A673 (cell line): ENCODE measurements around the gene FAM170B. TPM values are rescaled to one million over a fixed set of nuclear protein-coding genes. Genes with fewer than 3 reads are reported as not detected.

Source experiments
- BruUV-seq: library from RNA; stranded (reverse); fragments of 400-500 nt; replicated peaks from 2 replicates; lab custom pipeline; 2021; lab: Mats Ljungman, UMichigan
- CTCF ChIA-PET: fragments of 300-600 bp; sonication (Branson Sonifier 250); formaldehyde crosslinking; loops from one replicate; lab custom pipeline; 2022; ENCODE audit warnings: antibody characterized with exemption; lab: Charles Lee
- POLR2A ChIA-PET: fragments of 300-600 bp; sonication (Branson Sonifier 250); formaldehyde crosslinking; loops from one replicate; lab custom pipeline; 2022; ENCODE audit warnings: antibody characterized with exemption; ENCODE audit not compliant: low non-redundant PET; lab: Charles Lee
- DNase-seq: peaks from one replicate; pipeline ENCODE4 v3.0.0-alpha.2; 2015; ENCODE audit warnings: low spot score
- H3K27ac ChIP-seq: fragments of 200-600 bp; sonication (generic); 2 replicates; pipeline ENCODE4 v1.5.1; 2016; ENCODE audit warnings: mixed run types, low read depth, mild to moderate bottlenecking, mixed read lengths, antibody characterized with exemption, low read length; ENCODE audit not compliant: poor library complexity, severe bottlenecking
- H3K27me3 ChIP-seq: fragments of 200-600 bp; sonication (generic); replicated peaks from 2 replicates; pipeline ENCODE4 v1.6.1; 2017; ENCODE audit warnings: mixed run types, low read depth, mild to moderate bottlenecking, mixed read lengths, antibody characterized with exemption, low read length; ENCODE audit not compliant: insufficient read depth, poor library complexity
- H3K36me3 ChIP-seq: fragments of 200-600 bp; sonication (generic); 2 replicates; pipeline ENCODE4 v1.6.1; 2016; ENCODE audit warnings: mixed run types, mild to moderate bottlenecking, mixed read lengths, antibody characterized with exemption, low read length; ENCODE audit not compliant: insufficient read depth, poor library complexity, severe bottlenecking
- H3K4me1 ChIP-seq: fragments of 200-600 bp; sonication (generic); 2 replicates; pipeline ENCODE4 v1.6.1; 2017; ENCODE audit warnings: mixed run types, mild to moderate bottlenecking, mixed read lengths, antibody characterized with exemption, low read length; ENCODE audit not compliant: insufficient read depth, poor library complexity, severe bottlenecking
- H3K4me3 ChIP-seq: fragments of 200-600 bp; sonication (generic); 2 replicates; pipeline ENCODE4 v1.5.1; 2016; ENCODE audit warnings: low read depth, mixed run types, mild to moderate bottlenecking, mixed read lengths, low read length; ENCODE audit not compliant: poor library complexity, severe bottlenecking
- H3K9me3 ChIP-seq: fragments of 200-600 bp; sonication (generic); 2 replicates; pipeline ENCODE4 v1.6.1; 2016; ENCODE audit warnings: mixed run types, low read depth, mild to moderate bottlenecking, mixed read lengths, antibody characterized with exemption, low read length; ENCODE audit not compliant: poor library complexity, severe bottlenecking
- EZH2 ChIP-seq: fragments of 200-600 bp; sonication (generic); IDR thresholded peaks from 2 replicates; pipeline ENCODE4 v1.6.1; 2017; ENCODE audit warnings: borderline replicate concordance, low read depth, mild to moderate bottlenecking, mixed read lengths, antibody characterized with exemption, low read length; ENCODE audit not compliant: poor library complexity, severe bottlenecking
- intact Hi-C: fragments of 100-400 bp; cut with micrococcal nuclease; formaldehyde crosslinking; loops from one replicate; pipeline ENCODE4 v1.10.0; 2022; ENCODE audit not compliant: unreplicated experiment
- total RNA-seq: library from RNA; stranded (reverse); gene quantifications from 2 replicates; pipeline ENCODE4 v1.2.3, GENCODE V29; 2021
- TF ChIP-seq, protein P1 (sequence below): fragments of 300-800, 200-600 bp; sonication (generic); conservative IDR thresholded peaks from 2 replicates; pipeline ENCODE4 v1.5.1; 2017; ENCODE audit warnings: low read depth, mild to moderate bottlenecking, antibody characterized with exemption, low read length, moderate library complexity, mixed read lengths

Gene FAM170B
- total RNA-seq, 1 experiment from 2014 or later: not detected

- H3K4me3 ChIP-seq: no peak overlapping the region
- no TSS peak for BruUV-seq
- H3K36me3 ChIP-seq: no peaks in the 10 kb centered on the region
- H3K27ac ChIP-seq: no peak overlapping the region
- ChIA-PET POLR2A (no interaction called here), CTCF (no interaction called here)
- H3K9me3 ChIP-seq: no peaks in the 10 kb centered on the region
- TF ChIP-seq EZH2: no peak
- TF ChIP-seq, protein P1, sequence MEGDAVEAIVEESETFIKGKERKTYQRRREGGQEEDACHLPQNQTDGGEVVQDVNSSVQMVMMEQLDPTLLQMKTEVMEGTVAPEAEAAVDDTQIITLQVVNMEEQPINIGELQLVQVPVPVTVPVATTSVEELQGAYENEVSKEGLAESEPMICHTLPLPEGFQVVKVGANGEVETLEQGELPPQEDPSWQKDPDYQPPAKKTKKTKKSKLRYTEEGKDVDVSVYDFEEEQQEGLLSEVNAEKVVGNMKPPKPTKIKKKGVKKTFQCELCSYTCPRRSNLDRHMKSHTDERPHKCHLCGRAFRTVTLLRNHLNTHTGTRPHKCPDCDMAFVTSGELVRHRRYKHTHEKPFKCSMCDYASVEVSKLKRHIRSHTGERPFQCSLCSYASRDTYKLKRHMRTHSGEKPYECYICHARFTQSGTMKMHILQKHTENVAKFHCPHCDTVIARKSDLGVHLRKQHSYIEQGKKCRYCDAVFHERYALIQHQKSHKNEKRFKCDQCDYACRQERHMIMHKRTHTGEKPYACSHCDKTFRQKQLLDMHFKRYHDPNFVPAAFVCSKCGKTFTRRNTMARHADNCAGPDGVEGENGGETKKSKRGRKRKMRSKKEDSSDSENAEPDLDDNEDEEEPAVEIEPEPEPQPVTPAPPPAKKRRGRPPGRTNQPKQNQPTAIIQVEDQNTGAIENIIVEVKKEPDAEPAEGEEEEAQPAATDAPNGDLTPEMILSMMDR: no peak
- no peaks in the 10 kb centered on the region for H3K4me1 ChIP-seq
- no peak for DNase-seq
- peaks cover 29% of the 10 kb centered on the region for H3K27me3 ChIP-seq
- intact Hi-C loops: no loop called here
These were observed 23.0 kb downstream of the FAM170B start for GRCh38 chr10:49110684-49111319.

GRCh38 chr10:49109669-49110340 is 24.0 kb downstream of the FAM170B start:
- peak; percentile 1 for DNase-seq
- no peak overlapping the region for H3K4me3 ChIP-seq
- POLR2A ChIA-PET: no interaction called here
- H3K27me3 ChIP-seq: peaks cover 23% of the 10 kb centered on the region
- CTCF ChIA-PET: no interaction called here
- no TSS peak for BruUV-seq
- no peaks in the 10 kb centered on the region for H3K4me1 ChIP-seq
- no peaks in the 10 kb centered on the region for H3K9me3 ChIP-seq
- no peak overlapping the region for H3K27ac ChIP-seq
- no peaks in the 10 kb centered on the region for H3K36me3 ChIP-seq
- TF ChIP-seq, protein P1: no peak
- TF ChIP-seq EZH2: no peak
- intact Hi-C loops: no loop called here

GRCh38 chr10:49108656-49109055 is 25.2 kb downstream of the FAM170B start:
- Histone ChIP-seq H3K27ac (no peak overlapping the region), H3K36me3 (no peaks in the 10 kb centered on the region), H3K4me1 (no peaks in the 10 kb centered on the region), H3K9me3 (no peaks in the 10 kb centered on the region), H3K4me3 (no peak overlapping the region), H3K27me3 (peaks cover 12% of the 10 kb centered on the region)
- intact Hi-C loops: no loop called here
- ChIA-PET CTCF (no interaction called here), POLR2A (no interaction called here)
- no TSS peak for BruUV-seq
- no peak for DNase-seq
- TF ChIP-seq, protein P1: no peak
- no peak for TF ChIP-seq EZH2
